Tibial nerve (tissue), 4 donors: ENCODE data around the gene FCHSD2. TPM values are rescaled to one million over a fixed set of nuclear protein-coding genes. Genes with fewer than 3 reads are reported as not detected.
"Not testable (repeated sequence)": the region's sequence is repeated elsewhere in the genome, so short reads cannot be mapped to it uniquely, and the experiment has no call there.

Source experiments
- DNase-seq, 2 donors: peaks; one replicate each; pipeline ENCODE4 v3.0.0-alpha.2; 2019; ENCODE audit warnings: low spot score in 2 of 2
- H3K27ac ChIP-seq, 4 donors: fragments of 200-600 bp; sonication (generic) in 3 of 4; one replicate each; pipeline ENCODE4 v1.5.1; 2017 to 2019; ENCODE audit warnings: mild to moderate bottlenecking in 1 of 4
- H3K27me3 ChIP-seq, 2 donors: fragments of 200-600 bp; sonication (generic) in 1 of 2; one replicate each; pipeline versions ENCODE4 v1.5.1 to v1.6.0; 2017 to 2019
- H3K36me3 ChIP-seq, 3 donors: fragments of 200-600 bp; sonication (generic); one replicate each; pipeline ENCODE4 v1.5.1; 2018 to 2019
- H3K4me1 ChIP-seq, 4 donors: fragments of 200-600 bp; sonication (generic) in 3 of 4; one replicate each; pipeline ENCODE4 v1.5.1; 2017 to 2019
- H3K4me3 ChIP-seq, 4 donors: fragments of 200-600 bp; sonication (generic) in 3 of 4; one replicate each; pipeline ENCODE4 v1.5.1; 2017 to 2019; ENCODE audit warnings: mild to moderate bottlenecking in 1 of 4, moderate library complexity in 1 of 4
- H3K9me3 ChIP-seq, 4 donors: fragments of 200-600 bp; sonication (generic) in 3 of 4; one replicate each; pipeline ENCODE4 v1.5.1; 2017 to 2019
- EP300 ChIP-seq, 2 donors: sonication (generic); formaldehyde crosslinking; IDR thresholded peaks; one replicate each; pipeline ENCODE4 v1.6.1; 2017; ENCODE audit warnings: antibody characterized with exemption in 2 of 2, mild to moderate bottlenecking in 1 of 2
- POLR2A ChIP-seq, 2 donors: fragments of 450-650 bp; IDR thresholded peaks; one replicate each; pipeline ENCODE4 v1.6.1; 2017; ENCODE audit warnings: antibody characterized with exemption in 2 of 2, mild to moderate bottlenecking in 2 of 2, moderate library complexity in 2 of 2
- WGBS, 2 donors: methylation state at CpG; one replicate each; pipeline ENCODE4 v1.1.5; 2018; 5-methylcytosine and 5-hydroxymethylcytosine counted together
- total RNA-seq, 4 donors: library from RNA; depleted of rRNA; stranded (reverse); fragments of >200 nt; gene quantifications; one replicate each; pipeline ENCODE4 v1.1.0, GENCODE V29; 2016
- TF ChIP-seq, protein P1 (sequence below), 5 experiments: fragments of 200-600 bp in 3 of 5; fragments of 450-650 bp in 2 of 5; sonication (generic) in 3 of 5; IDR thresholded peaks; one replicate each; pipeline ENCODE4 v1.5.1; 2016 to 2019; ENCODE audit warnings: antibody characterized with exemption in 5 of 5, mild to moderate bottlenecking in 3 of 5, moderate library complexity in 2 of 5

The FCHSD2 gene
- total RNA-seq, 4 donors from 2014 or later, result 19.5 to 29.1 (median 22.8) TPM

DNA sequence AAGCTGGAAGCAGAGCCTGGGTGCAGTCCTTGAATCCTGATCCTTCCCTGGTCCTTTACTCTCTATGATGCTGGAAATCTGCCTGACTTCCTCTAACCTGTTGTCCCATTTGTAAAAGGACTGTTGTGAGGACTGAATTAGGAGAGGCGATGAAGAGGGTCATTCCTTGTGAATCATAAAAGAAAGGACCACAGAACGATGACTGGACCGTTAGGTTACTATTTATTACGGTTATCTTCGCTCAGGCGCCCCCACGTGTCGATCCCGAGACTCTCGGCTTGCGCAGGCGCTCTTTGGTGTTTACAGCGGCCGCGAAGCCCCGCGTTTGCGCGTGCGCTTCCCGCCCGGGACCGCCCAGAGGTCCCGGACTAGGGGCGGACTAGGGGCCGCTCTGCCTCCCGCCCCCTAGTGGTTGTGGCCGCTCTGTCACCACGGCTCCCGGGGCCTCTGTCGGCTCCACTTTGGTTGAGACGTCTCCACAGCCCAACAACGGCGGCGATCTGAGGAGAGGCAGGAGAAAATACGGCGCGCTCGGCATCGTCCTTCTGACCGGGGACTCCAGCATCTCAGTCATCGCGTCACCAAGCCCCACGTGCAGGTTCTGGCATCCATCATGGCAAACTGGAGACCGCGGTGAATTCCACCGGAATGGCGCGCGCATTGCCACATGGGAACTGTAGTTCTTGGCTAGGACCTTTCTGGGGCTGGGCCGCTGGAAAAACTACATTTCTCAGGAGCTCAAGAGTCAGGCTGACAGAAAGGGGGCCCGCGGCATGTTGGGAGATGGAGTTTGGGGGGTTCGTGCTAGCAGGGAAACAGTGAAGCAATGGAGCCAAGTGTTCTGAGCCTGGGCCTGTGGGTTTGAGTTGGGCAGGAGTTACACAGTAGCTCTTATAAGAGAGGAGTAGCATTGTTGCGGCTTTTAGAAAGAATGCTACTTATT, 348.4 kb downstream of the FCHSD2 start, which contains the start of gene STARD10:
Gene STARD10, minus strand, starts transcription at position 623 of the 943 bp plus-strand sequence. CDS start 12,866 bp downstream, outside the sequence.
- peak within 1 kb of the TSS; percentile 81 to 99 (median 90) for H3K27ac ChIP-seq
- WGBS, 2 donors, result 1 to 2% methylated on average over 39 to 40 of the region's 55 CpGs
- peak; percentile 90 to 93 for TF ChIP-seq EP300 (IDR thresholded peaks at IDR 0.05)
- peak; percentile 36 to 64 for TF ChIP-seq POLR2A (IDR thresholded peaks at IDR 0.05)
- TF ChIP-seq, protein P1, sequence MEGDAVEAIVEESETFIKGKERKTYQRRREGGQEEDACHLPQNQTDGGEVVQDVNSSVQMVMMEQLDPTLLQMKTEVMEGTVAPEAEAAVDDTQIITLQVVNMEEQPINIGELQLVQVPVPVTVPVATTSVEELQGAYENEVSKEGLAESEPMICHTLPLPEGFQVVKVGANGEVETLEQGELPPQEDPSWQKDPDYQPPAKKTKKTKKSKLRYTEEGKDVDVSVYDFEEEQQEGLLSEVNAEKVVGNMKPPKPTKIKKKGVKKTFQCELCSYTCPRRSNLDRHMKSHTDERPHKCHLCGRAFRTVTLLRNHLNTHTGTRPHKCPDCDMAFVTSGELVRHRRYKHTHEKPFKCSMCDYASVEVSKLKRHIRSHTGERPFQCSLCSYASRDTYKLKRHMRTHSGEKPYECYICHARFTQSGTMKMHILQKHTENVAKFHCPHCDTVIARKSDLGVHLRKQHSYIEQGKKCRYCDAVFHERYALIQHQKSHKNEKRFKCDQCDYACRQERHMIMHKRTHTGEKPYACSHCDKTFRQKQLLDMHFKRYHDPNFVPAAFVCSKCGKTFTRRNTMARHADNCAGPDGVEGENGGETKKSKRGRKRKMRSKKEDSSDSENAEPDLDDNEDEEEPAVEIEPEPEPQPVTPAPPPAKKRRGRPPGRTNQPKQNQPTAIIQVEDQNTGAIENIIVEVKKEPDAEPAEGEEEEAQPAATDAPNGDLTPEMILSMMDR (IDR thresholded peaks at IDR 0.05), result peak; percentile 89 to 100 (median 99)

DNA sequence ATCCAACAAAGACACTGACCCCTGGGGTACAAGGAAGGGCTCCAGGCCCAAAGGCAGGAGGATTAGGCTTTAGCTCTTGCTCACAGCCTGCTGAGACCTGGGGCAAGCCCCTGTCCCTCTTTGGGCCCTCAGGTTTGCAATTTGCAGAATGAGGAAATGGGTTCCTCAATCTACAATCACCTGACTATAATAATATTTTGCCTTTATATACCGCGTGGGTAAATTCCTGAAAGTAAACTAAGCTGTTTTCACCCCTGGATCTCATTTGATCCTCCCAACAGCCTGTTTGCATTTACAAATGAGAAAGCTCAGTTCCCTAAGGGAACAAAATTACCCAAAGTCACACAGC, 349.1 kb downstream of the FCHSD2 start:
- DNase-seq, result no peak
- Histone ChIP-seq H3K4me3 (peak overlapping the region in 2 of 4 donors; percentile 74 to 82), H3K9me3 (no peaks in the 10 kb centered on the region), H3K4me1 (peaks cover 0 to 40% (median 14%) of the 10 kb centered on the region in 4 donors), H3K27me3 (no peaks in the 10 kb centered on the region), H3K27ac (peak overlapping the region; percentile 81 to 99 (median 90)), H3K36me3 (no peaks in the 10 kb centered on the region)
- TF ChIP-seq POLR2A (IDR thresholded peaks at IDR 0.05), result no peak
- no peak for TF ChIP-seq EP300 (IDR thresholded peaks at IDR 0.05)
- TF ChIP-seq, protein P1 (IDR thresholded peaks at IDR 0.05), result no peak
- WGBS, 2 donors, result 51 to 72% methylated on average over 2 of the region's 2 CpGs

More for the DNA sequence above, 348.4 kb downstream of the FCHSD2 start, which contains the start of gene STARD10:
- H3K9me3 ChIP-seq, result no peaks in the 10 kb centered on the region
- DNase-seq, result peak; percentile 92 to 95
- H3K36me3 ChIP-seq, result no peaks in the 10 kb centered on the region
- H3K4me3 ChIP-seq, result peak within 1 kb of the TSS; percentile 44 to 82 (median 62)
- H3K27me3 ChIP-seq, result no peaks in the 10 kb centered on the region
- peaks cover 0 to 40% (median 13%) of the 10 kb centered on the region in 4 donors for H3K4me1 ChIP-seq

DNA sequence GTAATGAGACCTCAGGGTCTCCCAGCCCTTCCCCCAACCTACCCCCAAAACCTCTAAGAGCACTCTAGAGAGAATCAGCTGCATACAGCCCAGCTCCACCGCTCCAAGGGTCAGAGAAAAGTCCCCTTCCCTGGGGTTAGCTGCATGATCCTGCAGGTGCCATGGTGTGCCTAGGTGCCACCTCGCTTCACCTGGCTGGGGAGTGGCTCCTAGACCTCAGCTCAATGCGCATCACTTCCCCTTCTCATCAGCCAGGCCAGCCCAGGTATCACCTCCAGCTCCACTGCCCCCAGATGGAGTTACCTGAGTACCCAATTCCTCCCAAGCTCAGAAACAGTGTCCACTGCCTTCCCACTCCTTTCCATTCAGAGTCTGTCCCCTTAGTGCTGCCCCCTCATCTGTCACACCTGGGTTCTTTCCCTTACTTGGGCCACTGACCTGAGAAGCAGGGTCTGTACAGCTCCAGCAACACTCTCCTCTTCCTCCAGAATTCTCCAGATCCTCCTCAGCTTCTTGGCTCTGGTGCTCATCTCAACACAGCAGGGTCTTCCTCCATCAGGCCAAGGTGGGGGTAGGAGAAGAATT, 349.6 kb downstream of the FCHSD2 start:
- H3K9me3 ChIP-seq, result no peaks in the 10 kb centered on the region
- no peak overlapping the region for H3K4me3 ChIP-seq
- no peaks in the 10 kb centered on the region for H3K27me3 ChIP-seq
- WGBS, 2 donors, result 94 to 100% methylated on average over 1 to 3 of the region's 3 CpGs
- no peaks in the 10 kb centered on the region for H3K36me3 ChIP-seq
- peaks cover 0 to 40% (median 15%) of the 10 kb centered on the region in 4 donors for H3K4me1 ChIP-seq
- H3K27ac ChIP-seq, result peak overlapping the region; percentile 81 to 99 (median 90)
- DNase-seq, result no peak
- TF ChIP-seq EP300 (IDR thresholded peaks at IDR 0.05), result no peak
- TF ChIP-seq POLR2A (IDR thresholded peaks at IDR 0.05), result no peak
- TF ChIP-seq, protein P1 (IDR thresholded peaks at IDR 0.05), result no peak

DNA sequence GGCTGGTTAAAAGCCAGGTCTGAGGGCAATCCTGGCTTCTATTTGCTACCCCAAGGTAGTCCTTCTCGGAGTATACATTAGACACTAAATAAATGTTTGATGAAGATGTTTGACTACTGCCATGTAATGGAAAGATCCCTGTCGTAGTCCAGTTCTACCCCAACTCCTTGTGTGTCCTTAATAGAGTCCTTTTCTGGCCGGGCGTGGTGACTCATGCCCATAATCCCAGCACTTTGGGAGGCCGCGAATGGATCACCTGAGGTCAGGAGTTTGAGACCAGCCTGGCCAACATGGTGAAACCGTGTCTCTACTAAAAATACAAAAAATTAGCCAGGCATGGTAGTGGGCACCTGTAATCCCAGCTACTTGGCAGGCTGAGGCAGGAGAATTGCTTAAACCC, 350.9 kb downstream of the FCHSD2 start:
- H3K36me3 ChIP-seq, H3K9me3 ChIP-seq, H3K27me3 ChIP-seq, H3K4me3 ChIP-seq, DNase-seq, H3K27ac ChIP-seq: not testable (repeated sequence)
- peaks cover 0 to 40% (median 17%) of the 10 kb centered on the region in 4 donors for H3K4me1 ChIP-seq
- WGBS, 2 donors, result 86 to 88% methylated on average over 7 of the region's 7 CpGs

- WGBS, 2 donors, result 53 to 58% methylated on average over 8 to 10 of the region's 10 CpGs
- Histone ChIP-seq H3K27me3 (no peaks in the 10 kb centered on the region), H3K36me3 (no peaks in the 10 kb centered on the region), H3K9me3 (no peaks in the 10 kb centered on the region), H3K4me1 (peaks cover 0 to 38% (median 17%) of the 10 kb centered on the region in 4 donors), H3K4me3 (no peak overlapping the region), H3K27ac (peak overlapping the region in 1 of 4 donors; percentile 41)
- TF ChIP-seq EP300 (IDR thresholded peaks at IDR 0.05), result no peak
- TF ChIP-seq, protein P1 (IDR thresholded peaks at IDR 0.05), result no peak
- no peak for TF ChIP-seq POLR2A (IDR thresholded peaks at IDR 0.05)
- no peak for DNase-seq
Measured at GRCh38 chr11:72789493-72790131, 352.5 kb downstream of the FCHSD2 start.
